ENCODE data around the gene RACK1. TPM values are rescaled to one million over a fixed set of nuclear protein-coding genes. Genes with fewer than 3 reads are reported as not detected.

The RACK1 gene
- total and polyA plus RNA-seq, 2 of the 13 experiments (the other 11 are each of a cell fraction or from before 2014, with no cell fraction given): 2,514 to 6,141 TPM

- TF ChIP-seq BRF2 (CRISPR knock-in tag; IDR thresholded peaks at IDR 0.05) (no peak; the same call in 1 of the 2 replicates), ZBTB7B (CRISPR knock-in tag; IDR thresholded peaks at IDR 0.05) (peak; percentile 20), MATR3 (CRISPR knock-in tag; IDR thresholded peaks at IDR 0.05) (no peak), ZNF672 (CRISPR knock-in tag; IDR thresholded peaks at IDR 0.05) (peak; percentile 59; the same call in 1 of the 2 replicates), ZGPAT (CRISPR knock-in tag; IDR thresholded peaks at IDR 0.05) (peak; percentile 90), POGK (CRISPR knock-in tag; conservative IDR thresholded peaks at IDR 0.05) (peak; percentile 80; the same call in 1 of the 2 replicates), TAF15 (IDR thresholded peaks at IDR 0.05; ENCODE audit: low read depth, low read length, poor library complexity, severe bottlenecking) (no peak), ZC3H13 (CRISPR knock-in tag; IDR thresholded peaks at IDR 0.05) (peak; percentile 79; the same call in 1 of the 2 replicates), ZNF574 (CRISPR knock-in tag; IDR thresholded peaks at IDR 0.05) (peak; percentile 95), ZNF781 (CRISPR knock-in tag; IDR thresholded peaks at IDR 0.05; ENCODE audit: borderline replicate concordance, not compliant biosample characterization) (no peak), IRF2 (CRISPR knock-in tag; IDR thresholded peaks at IDR 0.05) (peak; percentile 72), ZFP36L2 (CRISPR knock-in tag; IDR thresholded peaks at IDR 0.05) (no peak), ZNF430 (CRISPR knock-in tag; IDR thresholded peaks at IDR 0.05) (no peak; the same call in 1 of the 2 replicates), MAX (IDR thresholded peaks at IDR 0.05) (no peak), IRF1 (CRISPR knock-in tag; IDR thresholded peaks at IDR 0.05; ENCODE audit: low read depth) (no peak), ZNF362 (CRISPR knock-in tag; IDR thresholded peaks at IDR 0.05; ENCODE audit: borderline replicate concordance) (peak; percentile 8; the same call in 1 of the 2 replicates), MAZ (IDR thresholded peaks at IDR 0.05; ENCODE audit: borderline replicate concordance, low read depth, low read length) (no peak), MAZ (CRISPR knock-in tag; IDR thresholded peaks at IDR 0.05; ENCODE audit: low read depth) (no peak), PHB2 (IDR thresholded peaks at IDR 0.05; ENCODE audit: partially characterized antibody) (no peak)
These were observed 21.7 kb downstream of the RACK1 start (continued) for GRCh38 chr5:181221792-181222629.

Measured in HepG2 (cell line).